OCI-LY1 (cell line): ENCODE results near the gene MARK3.

Experiments used
- H2AFZ ChIP-seq: fragments of 200-600 bp; sonication (generic), shearing (Covaris generic); 2 replicates; pipeline ENCODE4 v1.6.0; 2014; ENCODE audit warnings: antibody characterized with exemption, mild to moderate bottlenecking, low read length
- H3F3A ChIP-seq: fragments of 200-600 bp; sonication (generic), shearing (Covaris generic); 2 replicates; pipeline ENCODE4 v1.6.0; 2014; ENCODE audit warnings: mild to moderate bottlenecking, antibody characterized with exemption, low read length, moderate library complexity; ENCODE audit not compliant: insufficient read depth
- H3K27ac ChIP-seq: fragments of 200-600 bp; sonication (generic); 2 replicates; pipeline ENCODE4 v1.5.1; 2014; ENCODE audit warnings: low read length, mixed run types, mild to moderate bottlenecking, low read depth; ENCODE audit not compliant: poor library complexity, severe bottlenecking
- H3K27me3 ChIP-seq: fragments of 200-600 bp; sonication (generic); 2 replicates; pipeline ENCODE4 v1.6.0; 2014; ENCODE audit warnings: antibody characterized with exemption, mild to moderate bottlenecking, low read length, moderate library complexity; ENCODE audit not compliant: insufficient read depth
- H3K36me3 ChIP-seq: fragments of 200-600 bp; sonication (generic); 2 replicates; pipeline ENCODE4 v1.6.1; 2014; ENCODE audit warnings: mild to moderate bottlenecking, antibody characterized with exemption, low read length, moderate library complexity, mixed read lengths; ENCODE audit not compliant: insufficient read depth
- H3K4me1 ChIP-seq: fragments of 200-600 bp; sonication (generic); 2 replicates; pipeline ENCODE4 v1.5.1; 2014; ENCODE audit warnings: mild to moderate bottlenecking, low read length, moderate library complexity; ENCODE audit not compliant: insufficient read depth, severe bottlenecking
- H3K4me2 ChIP-seq: fragments of 200-600 bp; sonication (generic), shearing (Covaris generic); 2 replicates; pipeline ENCODE4 v1.6.1; 2014; ENCODE audit warnings: low read length
- H3K4me3 ChIP-seq: fragments of 200-600 bp; sonication (generic); 2 replicates; pipeline ENCODE4 v1.5.1; 2014; ENCODE audit warnings: low read length, low read depth, mild to moderate bottlenecking, mixed read lengths; ENCODE audit not compliant: poor library complexity, severe bottlenecking
- H3K79me2 ChIP-seq: fragments of 200-600 bp; shearing (Covaris generic); 2 replicates; pipeline ENCODE4 v1.6.1; 2016; ENCODE audit warnings: mixed run types, low read length, mixed read lengths; ENCODE audit not compliant: insufficient read depth
- H3K9ac ChIP-seq: fragments of 200-600 bp; sonication (generic), shearing (Covaris generic); 2 replicates; pipeline ENCODE4 v1.6.1; 2014; ENCODE audit warnings: mild to moderate bottlenecking, low read length, mixed read lengths
- H3K9me2 ChIP-seq: fragments of 200-600 bp; sonication (generic), shearing (Covaris generic); 2 replicates; pipeline ENCODE4 v1.6.1; 2014; ENCODE audit warnings: low read depth, mild to moderate bottlenecking, low read length, mixed read lengths
- H3K9me3 ChIP-seq: fragments of 200-600 bp; shearing (Covaris generic); 2 replicates; pipeline ENCODE4 v1.6.1; 2014; ENCODE audit warnings: low read length, mixed read lengths
- H4K20me1 ChIP-seq: fragments of 200-600 bp; sonication (generic), shearing (Covaris generic); 2 replicates; pipeline ENCODE4 v1.6.0; 2016; ENCODE audit warnings: mild to moderate bottlenecking, low read length; ENCODE audit not compliant: insufficient read depth
- EZH2 ChIP-seq: fragments of 200-600 bp; sonication (generic), shearing (Covaris generic); IDR thresholded peaks from 2 replicates; pipeline ENCODE4 v1.8.0; 2017; ENCODE audit warnings: borderline replicate concordance, mixed run types, mild to moderate bottlenecking, antibody characterized with exemption, low read length, moderate library complexity, mixed read lengths
- TF ChIP-seq, protein P1 (sequence below): fragments of 200-600 bp; sonication (generic), shearing (Covaris generic); IDR thresholded peaks from 2 replicates; pipeline ENCODE4 v1.5.1; 2017; ENCODE audit warnings: mild to moderate bottlenecking, antibody characterized with exemption, low read length, moderate library complexity, mixed read lengths

Gene MARK3

DNA sequence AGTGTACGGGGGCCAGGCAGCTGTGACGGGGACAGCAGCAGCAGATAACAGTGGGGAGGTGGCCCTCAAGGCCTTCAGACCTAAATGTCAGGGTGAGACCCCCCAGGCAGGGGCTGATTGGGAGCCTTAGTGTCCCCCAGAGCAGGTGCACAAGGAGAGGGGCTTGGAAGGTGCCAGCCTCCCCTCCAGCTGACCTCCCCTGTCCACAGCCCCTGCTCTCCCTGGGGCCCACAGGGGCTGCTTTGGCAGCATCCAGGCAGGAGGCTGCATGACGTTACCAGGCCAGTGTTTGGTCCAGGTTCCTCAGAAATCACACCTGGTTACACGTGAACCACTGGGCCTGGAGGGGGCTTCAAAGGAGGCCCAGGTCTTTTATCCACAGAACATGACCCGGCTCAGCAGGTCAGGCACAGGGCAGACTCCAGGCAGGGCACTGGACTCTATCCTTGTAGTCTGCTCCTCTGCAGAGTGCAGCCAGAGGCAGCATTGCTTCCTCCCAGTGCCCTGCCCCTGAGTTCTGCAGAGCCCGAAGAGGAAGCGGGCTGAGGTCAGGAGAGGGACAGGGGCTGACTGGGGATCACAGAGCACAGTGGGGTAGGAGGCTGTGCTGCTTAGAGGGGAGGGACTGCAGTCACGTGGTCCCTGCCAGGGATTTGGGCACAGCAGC, 141.2 kb downstream of the MARK3 start:
- no peak overlapping the region for H3K4me3 ChIP-seq
- H3K4me2 ChIP-seq = no peak overlapping the region
- no peaks in the 10 kb centered on the region for H3K9me3 ChIP-seq
- peaks cover 6% of the 10 kb centered on the region; the same call in 1 of the 2 replicates for H3K36me3 ChIP-seq
- H3K27ac ChIP-seq = no peak overlapping the region
- H3K9ac ChIP-seq = no peak overlapping the region
- H3K79me2 ChIP-seq = peaks cover 8% of the 10 kb centered on the region
- H2AFZ ChIP-seq = no peak overlapping the region
- H3K27me3 ChIP-seq = no peaks in the 10 kb centered on the region; the same call in 1 of the 2 replicates
- H3F3A ChIP-seq = no peaks in the 10 kb centered on the region
- H3K4me1 ChIP-seq = peaks cover 34% of the 10 kb centered on the region
- H4K20me1 ChIP-seq = no peaks in the 10 kb centered on the region
- TF ChIP-seq, protein P1, sequence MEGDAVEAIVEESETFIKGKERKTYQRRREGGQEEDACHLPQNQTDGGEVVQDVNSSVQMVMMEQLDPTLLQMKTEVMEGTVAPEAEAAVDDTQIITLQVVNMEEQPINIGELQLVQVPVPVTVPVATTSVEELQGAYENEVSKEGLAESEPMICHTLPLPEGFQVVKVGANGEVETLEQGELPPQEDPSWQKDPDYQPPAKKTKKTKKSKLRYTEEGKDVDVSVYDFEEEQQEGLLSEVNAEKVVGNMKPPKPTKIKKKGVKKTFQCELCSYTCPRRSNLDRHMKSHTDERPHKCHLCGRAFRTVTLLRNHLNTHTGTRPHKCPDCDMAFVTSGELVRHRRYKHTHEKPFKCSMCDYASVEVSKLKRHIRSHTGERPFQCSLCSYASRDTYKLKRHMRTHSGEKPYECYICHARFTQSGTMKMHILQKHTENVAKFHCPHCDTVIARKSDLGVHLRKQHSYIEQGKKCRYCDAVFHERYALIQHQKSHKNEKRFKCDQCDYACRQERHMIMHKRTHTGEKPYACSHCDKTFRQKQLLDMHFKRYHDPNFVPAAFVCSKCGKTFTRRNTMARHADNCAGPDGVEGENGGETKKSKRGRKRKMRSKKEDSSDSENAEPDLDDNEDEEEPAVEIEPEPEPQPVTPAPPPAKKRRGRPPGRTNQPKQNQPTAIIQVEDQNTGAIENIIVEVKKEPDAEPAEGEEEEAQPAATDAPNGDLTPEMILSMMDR = no peak
- TF ChIP-seq EZH2 = no peak
- H3K9me2 ChIP-seq = no peaks in the 10 kb centered on the region

DNA sequence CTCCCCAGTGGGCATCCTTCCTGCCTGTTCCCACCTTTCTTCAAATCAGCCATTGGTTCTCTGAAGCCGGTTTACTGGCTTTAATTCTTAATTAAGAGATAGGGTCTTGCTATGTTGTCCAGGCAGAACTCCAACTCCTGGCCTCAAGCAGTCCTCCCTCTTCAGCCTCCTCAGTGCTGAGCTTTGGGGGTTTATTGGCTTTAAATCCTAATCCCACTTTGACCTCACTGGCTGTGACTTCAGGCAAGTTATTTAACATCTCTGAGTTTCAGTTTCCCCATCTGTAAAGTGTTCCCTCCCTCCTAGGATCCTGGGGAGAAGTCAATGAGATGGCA, 141.7 kb downstream of the MARK3 start:
- H3K4me1 ChIP-seq = peaks cover 31% of the 10 kb centered on the region

DNA sequence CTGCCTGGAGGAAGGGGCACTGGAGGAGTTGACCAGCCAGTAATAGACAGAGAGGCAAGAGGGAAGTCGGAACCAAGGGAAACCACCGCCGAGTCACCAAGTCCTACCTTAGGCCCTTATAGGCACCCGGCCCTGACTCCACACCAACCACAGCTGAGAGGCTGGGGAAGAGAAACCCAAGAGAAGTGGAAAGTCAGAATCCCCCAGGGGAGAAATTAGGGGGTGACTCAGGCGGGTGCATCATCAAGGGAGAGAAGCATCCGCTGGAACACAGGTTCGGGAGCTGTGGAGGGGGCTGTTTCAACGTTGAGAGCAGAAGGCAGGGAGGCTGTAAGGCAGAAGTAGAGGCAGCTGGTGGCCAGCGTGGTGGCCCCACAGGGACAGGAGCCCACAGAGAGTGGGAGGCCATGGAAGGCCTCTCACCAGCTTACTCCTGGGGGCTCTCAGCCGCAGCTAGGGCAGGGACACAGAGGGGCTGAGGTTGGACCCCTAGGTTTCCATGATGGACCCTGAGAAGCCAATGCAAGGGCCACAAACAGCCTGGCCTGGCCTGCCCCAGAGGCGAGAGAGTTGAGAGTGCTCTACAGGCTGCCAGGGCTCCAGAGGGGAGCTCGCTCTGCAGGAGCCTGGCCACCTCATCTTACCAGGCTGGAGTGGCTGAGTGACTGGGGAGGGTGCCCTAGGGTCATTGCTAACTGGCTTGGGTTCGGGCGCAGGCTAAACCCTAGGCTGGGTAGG, 142.4 kb downstream of the MARK3 start:
- Histone ChIP-seq H3K27ac (no peak overlapping the region), H3K4me3 (peak overlapping the region; percentile 96), H2AFZ (no peak overlapping the region)

More for the DNA sequence above, 141.7 kb downstream of the MARK3 start:
- Histone ChIP-seq H3K9me2 (no peaks in the 10 kb centered on the region), H3K4me2 (no peak overlapping the region), H3K79me2 (peaks cover 8% of the 10 kb centered on the region), H3K36me3 (peaks cover 6% of the 10 kb centered on the region; the same call in 1 of the 2 replicates), H3F3A (no peaks in the 10 kb centered on the region), H3K4me3 (no peak overlapping the region), H3K9me3 (no peaks in the 10 kb centered on the region), H2AFZ (no peak overlapping the region), H4K20me1 (no peaks in the 10 kb centered on the region), H3K9ac (no peak overlapping the region), H3K27me3 (no peaks in the 10 kb centered on the region; the same call in 1 of the 2 replicates), H3K27ac (no peak overlapping the region)
- TF ChIP-seq, protein P1 = no peak
- no peak for TF ChIP-seq EZH2

More for the DNA sequence above, 142.4 kb downstream of the MARK3 start:
- Histone ChIP-seq H4K20me1 (no peaks in the 10 kb centered on the region), H3K4me2 (peak overlapping the region; percentile 96), H3K36me3 (peaks cover 6% of the 10 kb centered on the region; the same call in 1 of the 2 replicates), H3K79me2 (peaks cover 8% of the 10 kb centered on the region), H3K27me3 (no peaks in the 10 kb centered on the region; the same call in 1 of the 2 replicates), H3F3A (no peaks in the 10 kb centered on the region), H3K4me1 (peaks cover 27% of the 10 kb centered on the region), H3K9me3 (no peaks in the 10 kb centered on the region), H3K9ac (peak overlapping the region; percentile 93; the same call in 1 of the 2 replicates), H3K9me2 (no peaks in the 10 kb centered on the region)
- no peak for TF ChIP-seq EZH2
- TF ChIP-seq, protein P1 = no peak
